Skeletal muscle cell (primary cell): ENCODE results near the gene SPATA46.

ENCODE experiments used
- DNase-seq: peaks from one replicate; pipeline ENCODE4 v3.0.0-alpha.2; 2010; ENCODE audit warnings: low read depth
- H3K4me3 ChIP-seq: 2 replicates; pipeline ENCODE4 v1.5.1; 2011; ENCODE audit warnings: low read depth, mild to moderate bottlenecking, control low read depth, low read length, moderate library complexity

SPATA46 gene

DNA sequence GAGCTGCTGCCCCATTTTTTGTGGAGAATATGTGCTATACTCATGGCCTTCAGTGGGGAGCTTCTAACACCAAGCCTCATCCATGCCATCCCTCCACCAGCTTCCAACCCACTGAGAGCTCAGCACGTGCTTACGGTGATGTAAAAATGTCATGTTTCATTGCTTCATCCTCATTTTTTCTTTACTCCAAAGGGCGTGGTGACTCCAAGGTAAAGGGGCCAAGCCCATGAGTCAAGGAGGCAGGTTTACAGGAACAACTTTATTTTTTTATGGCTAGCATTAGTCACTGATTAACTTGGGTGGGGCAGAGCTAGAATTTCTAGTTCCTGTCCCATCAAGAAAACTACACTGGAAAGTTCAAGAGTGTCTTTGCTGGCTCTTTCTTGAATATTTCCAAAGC is 4.7 kb upstream of the SPATA46 start, which contains the start of gene C1orf226:
TSS of gene C1orf226 (plus strand) at position 346 of the 400 bp plus-strand sequence. CDS start 174 bp downstream, outside the sequence.
- H3K4me3 ChIP-seq: no peak within 1 kb of the TSS
- no peak for DNase-seq

DNA sequence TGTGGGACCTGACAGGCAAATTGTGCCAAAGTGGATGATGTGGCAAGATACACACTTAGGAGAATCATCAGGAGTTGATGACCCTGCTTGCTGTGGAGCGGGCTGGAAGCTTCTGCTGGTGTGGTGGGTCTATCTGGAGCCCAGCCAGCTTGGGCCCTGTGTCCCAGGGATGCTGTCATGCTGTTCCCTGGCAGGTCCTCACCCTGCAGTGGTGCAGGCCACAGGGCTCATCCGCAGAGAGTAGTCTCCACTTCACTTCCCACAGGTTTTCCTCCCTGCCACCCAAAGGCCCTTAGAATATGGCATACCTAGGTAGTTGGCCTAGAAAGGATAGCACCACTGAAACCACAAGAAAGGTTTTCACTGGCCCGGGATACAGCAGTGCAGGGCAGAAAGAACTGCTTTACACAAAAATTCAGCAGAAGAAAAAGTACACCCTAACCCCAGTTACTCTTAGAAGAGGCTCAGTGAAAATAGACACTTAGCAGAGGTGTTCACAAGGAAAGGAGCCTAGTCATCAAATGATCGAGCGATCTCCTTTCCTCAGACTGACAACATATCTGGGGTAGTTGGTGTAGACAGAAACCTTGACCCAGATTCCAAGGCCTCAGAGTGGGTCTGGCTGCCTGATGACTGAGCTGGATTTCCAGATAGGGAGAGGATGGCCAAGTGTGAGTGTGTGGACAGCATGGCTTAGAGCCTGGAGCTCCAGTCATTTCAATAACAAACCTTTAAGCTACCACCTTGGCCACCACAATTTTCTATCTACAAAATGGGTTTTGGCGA is 3.6 kb upstream of the SPATA46 start:
- no peak overlapping the region for H3K4me3 ChIP-seq
- DNase-seq: no peak

DNA sequence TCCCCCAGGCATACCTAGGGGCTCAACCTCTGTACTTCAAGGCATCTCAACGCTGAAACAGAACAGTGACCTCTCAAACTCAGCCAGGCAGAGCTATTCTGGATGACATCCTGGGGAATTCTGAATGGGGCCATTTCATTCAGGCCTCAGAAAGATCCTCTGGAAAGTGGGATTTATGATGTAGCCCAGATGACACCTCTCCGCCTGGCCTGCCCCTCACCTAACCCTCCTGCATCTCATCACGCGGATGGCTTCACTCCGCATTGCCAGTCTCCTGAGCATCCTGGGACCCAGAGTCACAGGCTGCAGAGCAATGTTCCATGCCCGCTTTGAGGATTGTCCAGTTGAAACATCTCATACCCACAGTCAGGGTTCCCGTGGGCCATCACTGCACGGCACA is 1.2 kb downstream of the SPATA46 start:
- no peak for DNase-seq
- H3K4me3 ChIP-seq: no peak overlapping the region

DNA sequence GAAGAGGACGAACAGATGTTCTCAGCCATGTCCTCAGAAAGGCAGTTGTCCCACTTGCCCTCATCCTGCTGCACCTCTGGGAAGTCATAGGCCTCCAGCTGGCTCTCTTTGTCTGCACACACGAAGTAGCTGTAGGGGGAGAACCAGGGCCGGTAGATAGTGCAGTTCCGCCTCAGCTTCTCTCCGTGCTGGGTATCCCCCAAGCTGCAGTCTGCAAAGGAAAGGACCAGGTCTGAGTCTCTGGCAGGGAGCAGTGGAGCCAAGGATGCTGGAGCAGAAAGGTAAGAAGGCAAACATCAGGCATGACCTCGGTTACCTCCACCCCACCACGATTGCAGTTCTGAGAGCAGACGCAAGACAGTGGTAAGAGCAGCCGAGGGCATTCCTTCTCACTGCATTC is 2.2 kb downstream of the SPATA46 start:
- H3K4me3 ChIP-seq: no peak overlapping the region
- no peak for DNase-seq

DNA sequence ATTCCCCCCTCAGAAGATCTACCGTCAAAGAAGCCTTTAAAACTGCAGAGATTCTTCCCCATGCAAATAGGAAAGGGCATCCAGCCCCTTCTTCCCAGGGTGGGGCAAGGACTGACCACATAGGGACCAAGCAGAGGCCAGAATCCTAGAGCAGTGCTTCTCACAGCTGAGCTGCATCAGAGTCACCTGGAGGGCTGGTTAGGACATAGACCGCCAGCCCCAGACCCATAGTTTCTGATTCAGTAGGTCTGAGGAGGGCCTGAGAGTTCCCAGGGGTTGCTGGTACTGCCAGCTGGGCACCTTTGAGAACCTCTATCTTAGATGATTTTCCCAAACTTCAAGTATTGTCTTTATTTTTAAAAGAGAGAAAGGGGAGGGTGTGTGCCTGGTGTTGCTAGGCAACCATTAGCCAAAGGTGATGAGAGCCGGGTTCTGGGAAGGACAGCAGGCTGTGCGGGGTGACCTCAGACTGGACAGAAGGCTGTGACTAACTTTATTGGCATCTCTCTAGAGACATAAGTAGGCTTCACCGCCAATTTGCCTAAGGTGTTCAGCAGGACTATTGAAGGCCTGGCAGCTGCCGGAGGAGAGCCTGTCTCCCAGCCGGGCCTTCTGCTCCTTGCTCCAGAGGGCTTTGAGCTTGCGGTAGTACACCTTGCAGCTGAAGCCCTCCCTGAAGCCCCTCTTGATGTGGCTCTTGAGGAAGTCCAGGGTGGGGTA is 3.0 kb downstream of the SPATA46 start:
- DNase-seq: no peak
- H3K4me3 ChIP-seq: no peak overlapping the region

DNA sequence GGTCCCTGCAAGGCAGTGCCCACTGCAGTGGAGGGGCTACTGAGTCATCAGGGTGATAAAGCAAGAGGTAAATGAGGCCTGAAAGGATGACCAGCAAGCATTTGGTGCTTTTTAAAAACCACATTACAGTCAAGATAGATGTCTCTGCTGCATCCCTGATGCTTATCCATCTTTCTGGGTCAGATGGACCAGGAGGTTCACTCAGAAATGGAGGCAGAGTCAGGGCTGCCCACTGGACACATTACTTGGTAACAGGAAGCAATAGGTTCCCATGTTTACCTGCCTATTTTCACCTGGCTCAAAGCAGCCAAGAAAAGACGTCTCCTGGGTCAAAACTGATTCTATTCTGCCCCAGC is 3.6 kb downstream of the SPATA46 start:
- no peak overlapping the region for H3K4me3 ChIP-seq
- no peak for DNase-seq

DNA sequence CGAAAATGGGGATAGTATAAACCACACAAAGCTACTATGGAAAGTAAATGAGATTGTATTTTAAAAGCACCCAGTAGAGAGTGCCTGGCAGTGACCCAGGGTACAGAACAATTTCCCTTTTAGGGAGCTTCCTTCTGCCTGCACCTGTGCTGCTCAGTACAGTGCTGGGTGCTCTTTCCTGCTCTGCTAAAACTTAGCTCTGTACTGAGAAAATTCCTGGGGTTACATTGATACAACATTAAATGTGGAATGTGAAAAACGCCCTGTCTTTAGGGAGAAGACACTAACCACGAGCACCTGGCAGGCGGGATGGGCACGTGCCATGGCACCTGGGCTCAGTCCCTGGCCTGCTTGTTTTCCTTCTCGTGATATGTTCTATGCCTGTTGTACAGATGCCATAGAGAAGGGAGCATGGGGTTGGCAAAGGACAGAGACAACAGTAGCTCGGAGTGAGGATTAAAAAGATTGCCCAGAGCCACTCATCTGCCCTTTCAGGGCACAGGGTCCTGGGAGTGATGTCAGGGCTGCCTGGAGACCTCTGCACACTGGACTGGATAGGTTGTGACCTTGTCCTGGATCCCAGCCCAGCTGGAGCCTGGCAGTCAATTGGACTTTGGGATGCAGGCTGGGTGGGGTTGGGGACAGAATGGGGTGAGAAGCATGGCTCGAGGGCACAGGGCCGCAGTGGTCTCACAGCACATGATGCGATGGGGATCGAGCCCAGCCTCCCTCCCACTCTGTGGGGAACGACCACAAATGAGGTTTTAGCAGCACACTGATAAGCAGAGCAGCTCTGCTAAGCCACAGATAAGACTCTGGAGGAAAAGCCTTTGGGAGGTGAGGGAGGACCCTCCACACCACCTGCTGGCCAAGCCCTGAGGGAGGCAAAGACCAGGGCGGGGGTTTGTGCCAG is 4.2 kb downstream of the SPATA46 start:
- H3K4me3 ChIP-seq: no peak overlapping the region
- no peak for DNase-seq

DNA sequence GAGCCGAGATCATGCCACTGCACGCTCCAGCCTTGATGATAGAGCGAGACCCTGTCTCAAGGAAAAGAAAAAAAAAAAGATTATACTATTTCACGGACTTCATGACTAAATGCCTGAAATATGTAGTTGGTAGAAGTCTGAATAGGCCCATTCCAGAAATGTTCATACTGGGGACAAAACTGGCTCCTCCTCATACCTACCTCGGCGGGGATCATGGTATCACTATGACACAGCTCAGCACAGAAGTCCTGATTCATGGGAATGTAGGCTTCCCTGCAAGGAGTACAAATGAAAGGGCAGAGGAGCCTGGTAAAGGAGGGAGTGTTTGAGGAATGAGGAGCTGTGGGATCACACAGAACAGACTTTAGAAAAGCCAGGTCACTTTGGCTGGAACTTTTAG is 5.0 kb downstream of the SPATA46 start:
- no peak for DNase-seq
- H3K4me3 ChIP-seq: no peak overlapping the region

DNA sequence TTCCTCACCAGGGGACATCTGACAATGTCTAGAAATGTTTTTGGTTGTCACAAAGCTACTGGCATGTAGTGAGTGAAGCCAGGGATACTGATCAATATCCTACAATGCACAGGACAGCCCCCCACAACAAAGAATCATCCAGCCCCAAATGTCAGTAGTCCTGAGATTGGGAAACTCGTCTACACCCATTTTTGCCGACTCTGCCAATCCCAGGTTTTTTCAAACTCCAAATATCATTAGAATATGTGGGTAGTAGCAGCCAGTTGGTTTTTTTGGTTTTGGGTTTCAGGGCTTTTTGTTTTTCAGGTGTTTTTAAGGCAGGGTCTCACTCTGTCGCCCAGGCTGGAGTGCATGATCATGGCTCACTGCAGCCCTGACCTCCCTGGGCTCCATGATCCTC is 5.9 kb downstream of the SPATA46 start:
- H3K4me3 ChIP-seq: no peak overlapping the region
- DNase-seq: no peak

DNA sequence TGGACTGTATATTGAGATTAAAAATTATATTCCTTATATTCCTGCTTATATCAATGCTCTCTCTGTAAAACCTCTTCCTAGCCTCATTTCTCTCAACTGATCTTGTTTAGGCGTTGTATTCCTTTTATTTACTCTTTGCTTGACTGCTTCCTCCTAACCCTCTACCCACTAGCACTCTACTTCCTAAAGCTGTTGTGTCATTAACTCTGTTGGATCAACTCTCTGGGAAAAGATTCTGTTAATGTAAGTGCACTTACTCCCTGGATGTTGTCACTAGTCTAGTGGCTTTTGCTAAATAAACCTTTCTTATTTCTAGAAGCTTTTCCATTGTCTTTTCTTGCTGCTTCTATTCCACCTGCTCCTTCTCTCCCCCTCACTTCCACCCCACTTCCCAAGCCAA is 6.5 kb downstream of the SPATA46 start:
- no peak overlapping the region for H3K4me3 ChIP-seq
- no peak for DNase-seq

DNA sequence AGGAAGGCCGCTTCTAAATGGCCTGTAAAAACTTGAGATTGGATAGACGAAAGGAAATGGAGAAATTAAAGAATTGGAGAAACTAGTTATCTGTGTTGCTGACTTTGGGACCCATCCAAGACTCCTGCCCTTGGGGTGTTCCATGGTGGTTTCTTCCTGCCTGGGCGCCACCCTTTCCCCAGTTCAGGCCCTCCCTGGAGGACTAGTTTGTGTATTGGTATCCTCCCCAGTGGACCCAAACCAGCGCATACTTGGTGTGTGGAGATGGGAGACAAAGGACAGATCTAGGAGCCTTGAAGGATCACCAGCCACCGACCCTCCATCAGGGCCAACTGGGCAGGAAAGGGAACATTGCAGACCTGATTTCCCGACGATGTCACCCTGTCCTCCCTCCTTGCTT is 7.1 kb downstream of the SPATA46 start:
- no peak overlapping the region for H3K4me3 ChIP-seq
- no peak for DNase-seq

DNA sequence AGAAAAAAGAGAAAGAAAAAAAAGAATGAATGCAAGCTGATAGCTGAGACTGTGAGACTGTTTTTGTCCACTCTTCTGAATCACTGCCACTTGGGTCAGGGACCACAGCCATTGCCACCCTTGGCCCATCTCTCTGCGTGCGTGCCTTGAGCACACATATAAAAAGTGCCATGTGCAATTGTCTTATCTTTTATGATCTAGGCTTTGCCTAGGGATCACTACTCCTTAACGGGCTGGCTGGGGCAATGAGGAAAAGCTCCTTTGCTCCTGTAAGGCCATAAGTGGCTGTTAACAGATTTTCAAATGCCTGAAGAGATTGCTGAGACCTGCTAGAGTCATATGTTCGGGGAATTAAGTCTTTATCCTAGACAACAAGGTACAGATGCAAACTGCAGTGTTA is 8.2 kb downstream of the SPATA46 start:
- DNase-seq: no peak
- no peak overlapping the region for H3K4me3 ChIP-seq

DNA sequence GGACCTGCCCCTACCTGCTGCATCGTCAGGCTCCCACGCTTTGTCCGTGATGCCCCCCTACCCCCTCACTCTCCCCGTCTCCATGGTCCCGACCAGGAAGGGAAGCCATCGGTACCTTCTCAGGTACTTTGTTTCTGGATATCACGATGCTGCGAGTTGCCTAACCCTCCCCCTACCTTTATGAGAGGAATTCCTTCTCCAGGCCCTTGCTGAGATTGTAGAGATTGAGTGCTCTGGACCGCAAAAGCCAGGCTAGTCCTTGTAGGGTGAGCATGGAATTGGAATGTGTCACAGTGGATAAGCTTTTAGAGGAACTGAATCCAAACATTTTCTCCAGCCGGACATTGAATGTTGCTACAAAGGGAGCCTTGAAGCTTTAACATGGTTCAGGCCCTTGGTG is 8.9 kb downstream of the SPATA46 start:
- no peak overlapping the region for H3K4me3 ChIP-seq
- no peak for DNase-seq

DNA sequence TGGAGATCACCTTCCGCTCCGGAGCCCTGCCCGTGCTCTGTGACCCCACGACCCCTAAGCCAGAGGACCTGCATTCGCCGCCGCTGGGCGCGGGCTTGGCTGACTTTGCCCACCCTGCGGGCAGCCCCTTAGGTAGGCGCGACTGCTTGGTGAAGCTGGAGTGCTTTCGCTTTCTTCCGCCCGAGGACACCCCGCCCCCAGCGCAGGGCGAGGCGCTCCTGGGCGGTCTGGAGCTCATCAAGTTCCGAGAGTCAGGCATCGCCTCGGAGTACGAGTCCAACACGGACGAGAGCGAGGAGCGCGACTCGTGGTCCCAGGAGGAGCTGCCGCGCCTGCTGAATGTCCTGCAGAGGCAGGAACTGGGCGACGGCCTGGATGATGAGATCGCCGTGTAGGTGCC is 9.6 kb downstream of the SPATA46 start:
- H3K4me3 ChIP-seq: peak overlapping the region; percentile 33
- DNase-seq: no peak

DNA sequence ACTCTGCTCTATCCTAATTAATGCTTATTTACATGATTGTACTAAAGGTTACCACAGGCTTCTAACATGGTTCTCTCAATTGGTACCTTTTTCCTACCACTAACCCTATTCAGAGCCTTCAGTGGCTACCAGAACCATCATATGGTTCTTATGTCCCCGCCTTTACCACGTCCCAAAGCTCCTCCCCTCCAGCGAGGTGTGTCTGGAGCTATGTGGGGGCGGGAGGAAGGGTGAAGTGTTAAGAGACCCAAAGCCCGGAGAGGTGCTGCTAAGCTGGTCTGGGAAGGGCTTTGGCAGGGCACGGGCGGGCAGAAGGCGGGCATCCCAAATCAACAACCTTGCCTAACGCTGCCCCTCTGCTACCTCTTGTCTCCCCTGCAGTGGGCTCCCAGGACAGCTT is 10.0 kb downstream of the SPATA46 start:
- DNase-seq: no peak
- H3K4me3 ChIP-seq: peak overlapping the region; percentile 33

DNA sequence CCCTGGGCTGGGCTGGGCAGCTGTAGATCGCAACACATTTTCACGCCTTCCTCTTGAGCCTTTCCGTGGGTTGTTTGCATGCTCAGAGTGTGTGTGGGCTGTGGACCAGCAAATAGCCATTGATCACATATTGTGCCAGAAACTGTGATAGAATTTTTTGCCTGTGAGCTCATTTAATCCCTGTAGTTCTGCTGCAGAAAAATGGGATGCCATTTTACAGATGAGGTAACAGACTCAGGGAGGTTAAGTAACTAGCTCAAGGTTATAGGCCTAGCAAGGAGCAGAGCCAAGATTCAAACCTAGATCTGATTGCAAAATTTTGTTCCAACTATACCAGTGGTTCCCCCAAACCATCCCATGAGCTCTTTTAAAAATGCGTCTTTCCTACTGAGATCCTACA is 10.5 kb downstream of the SPATA46 start:
- H3K4me3 ChIP-seq: no peak overlapping the region
- no peak for DNase-seq

DNA sequence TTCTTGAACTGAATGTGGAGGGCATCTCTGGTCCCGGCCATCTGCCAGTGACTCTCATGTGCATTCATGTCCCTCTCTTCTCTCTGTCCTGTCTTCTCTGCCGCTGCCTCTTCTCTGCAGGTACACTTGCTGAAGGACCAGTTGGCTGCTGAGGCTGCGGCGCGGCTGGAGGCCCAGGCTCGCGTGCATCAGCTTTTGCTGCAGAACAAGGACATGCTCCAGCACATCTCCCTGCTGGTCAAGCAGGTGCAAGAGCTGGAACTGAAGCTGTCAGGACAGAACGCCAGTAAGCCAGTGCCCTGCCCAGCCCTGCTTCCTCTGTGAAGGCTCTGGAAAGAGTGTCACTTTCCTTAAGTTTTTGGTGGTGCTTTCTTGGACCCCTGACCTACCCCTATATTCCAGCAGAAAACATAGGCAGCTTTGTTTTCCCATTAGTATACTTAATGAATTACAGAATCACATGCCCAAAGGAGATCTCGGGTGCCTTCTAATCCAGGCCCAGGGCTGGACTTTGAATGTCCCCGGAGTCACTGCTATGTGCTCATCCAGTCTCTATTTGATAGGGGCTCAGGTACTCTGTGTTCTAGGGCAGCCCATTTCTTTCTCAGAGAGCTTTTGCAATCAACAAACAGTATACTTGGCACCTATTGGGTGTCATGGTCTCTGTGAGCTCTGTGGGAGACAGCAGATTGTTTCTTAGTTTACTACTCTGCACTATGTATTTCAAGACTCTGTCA is 11.2 kb downstream of the SPATA46 start:
- H3K4me3 ChIP-seq: no peak overlapping the region

DNA sequence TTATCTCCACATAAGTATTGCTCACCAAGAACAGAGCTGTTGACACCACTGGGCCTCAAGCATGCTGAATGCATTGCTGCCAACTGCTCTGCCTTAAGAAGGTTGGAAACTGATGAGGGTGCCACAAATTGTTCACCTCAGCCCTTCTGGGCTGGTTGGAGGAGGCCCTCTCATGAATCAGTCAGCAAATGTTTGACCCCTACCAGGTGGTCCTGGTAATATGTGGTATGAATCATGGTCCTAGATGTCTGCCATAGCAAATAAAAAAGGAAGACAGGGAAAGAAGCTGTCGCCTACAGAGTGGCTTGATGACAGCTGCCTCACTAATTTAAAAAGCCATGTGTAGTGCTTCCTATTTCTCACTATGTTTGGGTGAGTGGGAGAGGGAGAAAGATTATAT is 12.2 kb downstream of the SPATA46 start:
- DNase-seq: no peak
- H3K4me3 ChIP-seq: no peak overlapping the region

More for the DNA sequence above, 11.2 kb downstream of the SPATA46 start:
- DNase-seq: no peak

DNA sequence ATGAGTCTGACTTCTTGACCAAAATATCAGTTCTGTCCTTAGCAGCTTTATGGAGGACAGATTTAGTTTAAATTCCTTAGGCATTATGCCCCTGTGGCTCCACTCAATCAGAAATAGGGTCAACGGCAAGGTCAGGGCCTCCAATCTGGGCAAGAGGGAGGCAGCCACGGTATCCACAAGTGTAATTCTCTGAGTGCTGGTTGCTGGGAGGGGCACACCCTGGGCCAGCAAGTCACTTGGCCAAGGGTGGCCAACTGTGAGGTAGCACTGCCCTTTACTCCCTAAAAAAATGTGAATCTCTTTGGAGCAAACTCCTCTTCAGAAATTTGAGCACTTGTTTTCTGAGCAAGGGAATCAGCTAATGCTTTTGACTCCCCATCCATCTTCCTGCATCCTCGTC is 12.8 kb downstream of the SPATA46 start:
- no peak overlapping the region for H3K4me3 ChIP-seq

More for the DNA sequence above, 12.8 kb downstream of the SPATA46 start:
- no peak for DNase-seq
